GM12865 (cell line): ENCODE results near the gene AKAP8.
A peak's percentile ranks its signal among the peaks of the same experiment; 100 is the strongest.

Experiments
- DNase-seq: peaks from one replicate; pipeline ENCODE4 v3.0.0; 2010; ENCODE audit warnings: low read depth
- H3K4me3 ChIP-seq: 2 replicates; pipeline ENCODE4 v1.5.1; 2011; ENCODE audit warnings: mild to moderate bottlenecking, low read depth, low read length, control low read depth
- CTCF ChIP-seq: IDR thresholded peaks from 2 replicates; pipeline ENCODE4 v1.5.1; 2011; ENCODE audit warnings: low read length, control low read depth, low read depth, inconsistent platforms; ENCODE audit not compliant: insufficient read depth; ENCODE audit errors: missing control alignments

Gene AKAP8

GRCh38 chr19:15424121-15424520 is 44.5 kb upstream of the AKAP8 start:
- DNase-seq = no peak
- TF ChIP-seq CTCF = no peak
- H3K4me3 ChIP-seq = no peak overlapping the region

- no peak for TF ChIP-seq CTCF
These were observed 43.5 kb upstream of the AKAP8 start for GRCh38 chr19:15423130-15423529.

GRCh38 chr19:15422296-15423075 is 42.9 kb upstream of the AKAP8 start:
- no peak for DNase-seq
- H3K4me3 ChIP-seq = no peak overlapping the region
- TF ChIP-seq CTCF = no peak

More at GRCh38 chr19:15423130-15423529, 43.5 kb upstream of the AKAP8 start:
- DNase-seq = no peak
- no peak overlapping the region for H3K4me3 ChIP-seq

- no peak for TF ChIP-seq CTCF
- DNase-seq = no peak
- H3K4me3 ChIP-seq = no peak overlapping the region
These were observed 42.2 kb upstream of the AKAP8 start for GRCh38 chr19:15421721-15422260.

- no peak for DNase-seq
- TF ChIP-seq CTCF = no peak
- H3K4me3 ChIP-seq = no peak overlapping the region
These were observed 41.6 kb upstream of the AKAP8 start for GRCh38 chr19:15421136-15421695.

- H3K4me3 ChIP-seq = peak overlapping the region; percentile 38
- no peak for TF ChIP-seq CTCF
- no peak for DNase-seq
These were observed 39.9 kb upstream of the AKAP8 start for GRCh38 chr19:15419413-15420025.
